ENCODE measurements around the gene PKMYT1. TPM values are rescaled to one million over a fixed set of nuclear protein-coding genes. Genes with fewer than 3 reads are reported as not detected.
A peak's percentile ranks its signal among the peaks of the same experiment; 100 is the strongest.

The PKMYT1 gene
- total and polyA plus RNA-seq, 9 of the 15 experiments (the other 6 are each of a cell fraction or from before 2014, with no cell fraction given), result 8.7 to 201 (median 37.8) TPM

GRCh38 chr16:2982402-2982801, 2.2 kb upstream of the PKMYT1 start (continued):
- 0 out of 2 replicates have a peak, but pooled peaks have one; percentile 78 for TF ChIP-seq THRAP3 (IDR thresholded peaks at IDR 0.05; ENCODE audit: borderline replicate concordance)
- TF ChIP-seq HBP1 (CRISPR knock-in tag; IDR thresholded peaks at IDR 0.05), result peak; percentile 90; the same call in 1 of the 2 replicates
- peak; percentile 90; the same call in 1 of the 2 replicates for TF ChIP-seq SMARCA5 (IDR thresholded peaks at IDR 0.05)
- no peak for TF ChIP-seq ZNF76 (CRISPR knock-in tag; IDR thresholded peaks at IDR 0.05; ENCODE audit: borderline replicate concordance)
- peak; percentile 32 to 56; a peak in 3 of 4 replicates for TF ChIP-seq ARNT (IDR thresholded peaks at IDR 0.05)
- 0 out of 2 replicates have a peak, but pooled peaks have one; percentile 10 for TF ChIP-seq THRB (CRISPR knock-in tag; conservative IDR thresholded peaks at IDR 0.05)
- 0 out of 2 replicates have a peak, but pooled peaks have one; percentile 81 for TF ChIP-seq LARP7 (IDR thresholded peaks at IDR 0.05)
- peak; percentile 58; the same call in 1 of the 2 replicates for TF ChIP-seq NKRF (IDR thresholded peaks at IDR 0.05; ENCODE audit: borderline replicate concordance)
- TF ChIP-seq ZNF766 (CRISPR knock-in tag; conservative IDR thresholded peaks at IDR 0.05), result no peak
